ENCODE measurements around the gene OPCML. TPM values are rescaled to one million over a fixed set of nuclear protein-coding genes. Genes with fewer than 3 reads are reported as not detected.

OPCML gene
- total and polyA plus RNA-seq, 7 experiments from 2014 or later, result not detected

GRCh38 chr11:132691848-132692550 lies 840.3 kb downstream of the OPCML start:
- no peaks in the 10 kb centered on the region for H3K27me3 ChIP-seq (ENCODE audit: control insufficient read depth in 2 of 2, insufficient read depth in 2 of 2, low read length in 2 of 2)
- DNase-seq (no peak), ATAC-seq (no peak)
- no peaks in the 10 kb centered on the region for H3K4me1 Mint-ChIP-seq
- no peaks in the 10 kb centered on the region for H3K9me3 ChIP-seq (ENCODE audit: control insufficient read depth in 2 of 3, low read length in 3 of 3)
- H3K36me3 ChIP-seq (ENCODE audit: control insufficient read depth in 2 of 3, insufficient read depth in 3 of 3, low read length in 3 of 3), result no peaks in the 10 kb centered on the region
- intact Hi-C loops (cut with micrococcal nuclease), result no loop called here
- H3K4me1 ChIP-seq (ENCODE audit: control insufficient read depth in 2 of 2, insufficient read depth in 2 of 2, low read length in 2 of 2), result no peaks in the 10 kb centered on the region
- peaks cover 0 to 11% (median 1%) of the 10 kb centered on the region in 11 donors for H3K9me3 Mint-ChIP-seq
- peaks cover 0 to 4% (median 0%) of the 10 kb centered on the region in 5 donors for H3K27me3 Mint-ChIP-seq
- POLR2A ChIA-PET, result no interaction called here
- CTCF ChIA-PET, result no interaction called here
- H3K4me3 Mint-ChIP-seq, result no peak overlapping the region
- H3K27ac Mint-ChIP-seq, result no peak overlapping the region
- no peak overlapping the region for H3K4me3 ChIP-seq (ENCODE audit: low read length)
- H3K36me3 Mint-ChIP-seq, result no peaks in the 10 kb centered on the region
- no peak overlapping the region for H3K27ac ChIP-seq (ENCODE audit: low read depth, low read length)

DNA sequence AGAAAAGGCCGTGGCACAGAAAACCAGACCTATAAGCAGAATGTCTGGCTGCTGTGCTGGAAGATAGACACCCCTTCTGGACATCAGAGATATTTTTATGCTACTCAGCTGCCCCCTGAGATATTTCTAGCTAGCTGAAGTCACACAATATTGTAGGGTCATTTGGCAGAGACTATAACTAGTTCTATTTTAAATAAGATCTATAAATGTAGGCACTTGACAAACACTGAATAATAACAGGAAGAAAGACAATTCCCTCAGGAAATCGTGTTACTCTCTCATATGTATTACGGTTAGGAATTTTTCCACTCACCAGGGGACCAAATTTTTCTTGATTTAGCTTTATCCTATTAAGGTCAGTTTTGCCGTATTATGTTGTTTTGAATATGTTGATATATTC lies 845.4 kb downstream of the OPCML start:
- Histone ChIP-seq H3K4me3 (ENCODE audit: low read length) (no peak overlapping the region), H3K27ac (ENCODE audit: low read depth, low read length) (no peak overlapping the region), H3K4me1 (ENCODE audit: control insufficient read depth in 2 of 2, insufficient read depth in 2 of 2, low read length in 2 of 2) (no peaks in the 10 kb centered on the region), H3K36me3 (ENCODE audit: control insufficient read depth in 2 of 3, insufficient read depth in 3 of 3, low read length in 3 of 3) (no peaks in the 10 kb centered on the region), H3K27me3 (ENCODE audit: control insufficient read depth in 2 of 2, insufficient read depth in 2 of 2, low read length in 2 of 2) (no peaks in the 10 kb centered on the region), H3K9me3 (ENCODE audit: control insufficient read depth in 2 of 3, low read length in 3 of 3) (no peaks in the 10 kb centered on the region)
- ATAC-seq, result no peak
- Mint-ChIP-seq H3K4me3 (no peak overlapping the region), H3K4me1 (peaks cover 0 to 7% (median 0%) of the 10 kb centered on the region in 7 donors), H3K36me3 (no peaks in the 10 kb centered on the region), H3K27me3 (no peaks in the 10 kb centered on the region), H3K27ac (no peak overlapping the region), H3K9me3 (peaks cover 0 to 6% (median 0%) of the 10 kb centered on the region in 11 donors)
- CTCF ChIA-PET, result no interaction called here
- no peak for DNase-seq
- POLR2A ChIA-PET, result no interaction called here
- intact Hi-C loops (cut with micrococcal nuclease), result no loop called here

DNA sequence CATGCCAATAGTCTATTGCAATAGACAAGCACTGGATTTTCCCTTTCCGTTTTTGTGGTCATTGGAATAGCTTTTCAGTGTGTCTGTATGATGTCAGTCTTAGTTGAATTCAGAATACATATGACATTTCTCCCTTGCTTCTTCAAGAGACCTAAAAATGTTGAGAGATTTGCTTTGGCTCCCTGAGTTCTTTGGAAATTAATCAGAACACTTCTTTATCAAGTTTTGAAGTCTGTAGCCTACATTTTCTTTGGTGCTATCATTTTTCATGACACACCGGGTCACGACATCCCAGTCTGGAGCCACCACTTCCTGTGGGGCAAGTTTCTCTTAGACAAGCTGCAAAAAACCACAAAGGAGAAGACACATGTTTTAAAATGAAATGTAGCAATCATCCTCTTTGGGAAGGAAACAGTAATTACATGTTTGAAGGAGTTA lies 847.1 kb downstream of the OPCML start:
- DNase-seq, result no peak
- Histone ChIP-seq H3K27me3 (ENCODE audit: control insufficient read depth in 2 of 2, insufficient read depth in 2 of 2, low read length in 2 of 2) (no peaks in the 10 kb centered on the region), H3K27ac (ENCODE audit: low read depth, low read length) (no peak overlapping the region), H3K9me3 (ENCODE audit: control insufficient read depth in 2 of 3, low read length in 3 of 3) (no peaks in the 10 kb centered on the region), H3K36me3 (ENCODE audit: control insufficient read depth in 2 of 3, insufficient read depth in 3 of 3, low read length in 3 of 3) (no peaks in the 10 kb centered on the region), H3K4me1 (ENCODE audit: control insufficient read depth in 2 of 2, insufficient read depth in 2 of 2, low read length in 2 of 2) (no peaks in the 10 kb centered on the region), H3K4me3 (ENCODE audit: low read length) (no peak overlapping the region)
- peaks cover 0 to 6% (median 0%) of the 10 kb centered on the region in 11 donors for H3K9me3 Mint-ChIP-seq
- intact Hi-C loops (cut with micrococcal nuclease), result no loop called here
- CTCF ChIA-PET, result no interaction called here
- POLR2A ChIA-PET, result no interaction called here
- no peaks in the 10 kb centered on the region for H3K27me3 Mint-ChIP-seq
- no peaks in the 10 kb centered on the region for H3K36me3 Mint-ChIP-seq
- peaks cover 0 to 7% (median 0%) of the 10 kb centered on the region in 7 donors for H3K4me1 Mint-ChIP-seq
- H3K27ac Mint-ChIP-seq, result no peak overlapping the region
- ATAC-seq, result no peak
- no peak overlapping the region for H3K4me3 Mint-ChIP-seq

GRCh38 chr11:132683602-132684001 lies 848.7 kb downstream of the OPCML start:
- Mint-ChIP-seq H3K27ac (no peak overlapping the region), H3K4me1 (peaks cover 0 to 7% (median 0%) of the 10 kb centered on the region in 7 donors), H3K4me3 (no peak overlapping the region), H3K9me3 (peaks cover 0 to 6% (median 0%) of the 10 kb centered on the region in 11 donors), H3K36me3 (no peaks in the 10 kb centered on the region), H3K27me3 (no peaks in the 10 kb centered on the region)
- Histone ChIP-seq H3K27me3 (ENCODE audit: control insufficient read depth in 2 of 2, insufficient read depth in 2 of 2, low read length in 2 of 2) (no peaks in the 10 kb centered on the region), H3K9me3 (ENCODE audit: control insufficient read depth in 2 of 3, low read length in 3 of 3) (no peaks in the 10 kb centered on the region), H3K4me1 (ENCODE audit: control insufficient read depth in 2 of 2, insufficient read depth in 2 of 2, low read length in 2 of 2) (no peaks in the 10 kb centered on the region), H3K4me3 (ENCODE audit: low read length) (no peak overlapping the region), H3K36me3 (ENCODE audit: control insufficient read depth in 2 of 3, insufficient read depth in 3 of 3, low read length in 3 of 3) (no peaks in the 10 kb centered on the region), H3K27ac (ENCODE audit: low read depth, low read length) (no peak overlapping the region)
- ATAC-seq (no peak), DNase-seq (no peak)
- ChIA-PET CTCF (no interaction called here), POLR2A (no interaction called here)
- intact Hi-C loops (cut with micrococcal nuclease), result no loop called here

GRCh38 chr11:132681971-132682370 lies 850.3 kb downstream of the OPCML start:
- H3K36me3 Mint-ChIP-seq, result no peaks in the 10 kb centered on the region
- no peak overlapping the region for H3K27ac Mint-ChIP-seq
- H3K27me3 Mint-ChIP-seq, result no peaks in the 10 kb centered on the region
- intact Hi-C loops (cut with micrococcal nuclease), result no loop called here
- CTCF ChIA-PET, result no interaction called here
- H3K36me3 ChIP-seq (ENCODE audit: control insufficient read depth in 2 of 3, insufficient read depth in 3 of 3, low read length in 3 of 3), result no peaks in the 10 kb centered on the region
- H3K4me1 ChIP-seq (ENCODE audit: control insufficient read depth in 2 of 2, insufficient read depth in 2 of 2, low read length in 2 of 2), result no peaks in the 10 kb centered on the region
- DNase-seq (no peak), ATAC-seq (no peak)
- peaks cover 0 to 7% (median 0%) of the 10 kb centered on the region in 7 donors for H3K4me1 Mint-ChIP-seq
- H3K9me3 ChIP-seq (ENCODE audit: control insufficient read depth in 2 of 3, low read length in 3 of 3), result no peaks in the 10 kb centered on the region
- H3K9me3 Mint-ChIP-seq, result peaks cover 0 to 15% (median 2%) of the 10 kb centered on the region in 11 donors
- H3K27me3 ChIP-seq (ENCODE audit: control insufficient read depth in 2 of 2, insufficient read depth in 2 of 2, low read length in 2 of 2), result no peaks in the 10 kb centered on the region
- no peak overlapping the region for H3K4me3 ChIP-seq (ENCODE audit: low read length)
- H3K27ac ChIP-seq (ENCODE audit: low read depth, low read length), result no peak overlapping the region
- no peak overlapping the region for H3K4me3 Mint-ChIP-seq
- POLR2A ChIA-PET, result no interaction called here

DNA sequence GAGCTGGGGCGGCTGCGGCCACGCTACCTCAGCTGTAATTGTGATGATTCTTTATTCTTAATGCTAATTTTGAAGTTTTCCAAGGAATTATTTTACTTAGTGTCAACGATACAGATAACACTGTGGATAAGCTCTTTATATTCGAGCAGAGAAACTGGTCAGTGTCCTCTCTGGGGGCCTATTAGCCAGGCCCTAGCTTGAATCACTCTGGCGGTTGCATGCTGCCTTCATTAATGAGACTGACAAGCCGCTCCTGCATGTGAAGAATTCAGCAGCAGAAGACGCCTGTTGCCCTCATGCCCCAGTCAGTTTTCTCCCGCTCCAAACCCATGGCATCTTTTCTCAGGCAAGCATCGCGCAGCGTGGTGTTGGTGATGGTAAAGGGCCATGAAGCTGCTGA lies 851.7 kb downstream of the OPCML start:
- H3K27me3 ChIP-seq (ENCODE audit: control insufficient read depth in 2 of 2, insufficient read depth in 2 of 2, low read length in 2 of 2), result no peaks in the 10 kb centered on the region
- no peak overlapping the region for H3K27ac Mint-ChIP-seq
- no peaks in the 10 kb centered on the region for H3K36me3 Mint-ChIP-seq
- ATAC-seq, result no peak
- H3K36me3 ChIP-seq (ENCODE audit: control insufficient read depth in 2 of 3, insufficient read depth in 3 of 3, low read length in 3 of 3), result no peaks in the 10 kb centered on the region
- no peaks in the 10 kb centered on the region for H3K4me1 ChIP-seq (ENCODE audit: control insufficient read depth in 2 of 2, insufficient read depth in 2 of 2, low read length in 2 of 2)
- no peak overlapping the region for H3K27ac ChIP-seq (ENCODE audit: low read depth, low read length)
- POLR2A ChIA-PET, result no interaction called here
- CTCF ChIA-PET, result no interaction called here
- DNase-seq, result no peak
- H3K4me3 Mint-ChIP-seq, result no peak overlapping the region
- intact Hi-C loops (cut with micrococcal nuclease), result no loop called here
- no peaks in the 10 kb centered on the region for H3K27me3 Mint-ChIP-seq
- peaks cover 0 to 5% (median 0%) of the 10 kb centered on the region in 7 donors for H3K4me1 Mint-ChIP-seq
- peaks cover 0 to 15% (median 2%) of the 10 kb centered on the region in 11 donors for H3K9me3 Mint-ChIP-seq
- H3K4me3 ChIP-seq (ENCODE audit: low read length), result no peak overlapping the region
- no peaks in the 10 kb centered on the region for H3K9me3 ChIP-seq (ENCODE audit: control insufficient read depth in 2 of 3, low read length in 3 of 3)

DNA sequence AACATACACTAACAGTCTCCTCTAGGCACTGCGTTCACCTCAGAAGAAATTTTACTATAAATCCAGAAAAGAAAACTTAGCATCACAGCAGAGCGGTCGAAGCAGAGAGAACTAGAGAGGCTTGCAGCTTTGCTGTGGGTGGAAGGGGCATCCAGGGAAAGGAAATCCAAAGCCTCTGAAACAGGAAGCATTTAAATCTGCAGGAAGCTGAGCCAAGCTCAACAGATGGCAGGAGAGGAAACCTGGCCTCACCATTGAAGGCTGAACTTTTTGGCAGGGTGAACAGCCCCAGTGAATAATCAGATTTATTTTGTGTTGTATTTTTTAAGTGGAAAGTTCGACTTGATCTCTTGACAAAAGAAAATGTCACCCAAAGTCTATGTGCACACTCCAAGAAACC lies 858.1 kb downstream of the OPCML start:
- Mint-ChIP-seq H3K36me3 (no peaks in the 10 kb centered on the region), H3K4me3 (no peak overlapping the region), H3K27me3 (no peaks in the 10 kb centered on the region), H3K9me3 (peaks cover 0 to 15% (median 2%) of the 10 kb centered on the region in 11 donors), H3K4me1 (no peaks in the 10 kb centered on the region), H3K27ac (no peak overlapping the region)
- intact Hi-C loops (cut with micrococcal nuclease), result no loop called here
- Histone ChIP-seq H3K27ac (ENCODE audit: low read depth, low read length) (no peak overlapping the region), H3K27me3 (ENCODE audit: control insufficient read depth in 2 of 2, insufficient read depth in 2 of 2, low read length in 2 of 2) (no peaks in the 10 kb centered on the region), H3K36me3 (ENCODE audit: control insufficient read depth in 2 of 3, insufficient read depth in 3 of 3, low read length in 3 of 3) (no peaks in the 10 kb centered on the region), H3K4me1 (ENCODE audit: control insufficient read depth in 2 of 2, insufficient read depth in 2 of 2, low read length in 2 of 2) (no peaks in the 10 kb centered on the region), H3K9me3 (ENCODE audit: control insufficient read depth in 2 of 3, low read length in 3 of 3) (no peaks in the 10 kb centered on the region), H3K4me3 (ENCODE audit: low read length) (no peak overlapping the region)
- POLR2A ChIA-PET, result no interaction called here
- ATAC-seq, result no peak
- CTCF ChIA-PET, result no interaction called here
- no peak for DNase-seq

Data from naive thymus-derived CD4-positive, alpha-beta T cell (primary cell).